H1 (cell line): ENCODE data around the gene WDR6. TPM values are rescaled to one million over a fixed set of nuclear protein-coding genes. Genes with fewer than 3 reads are reported as not detected.

Source experiments
- EP300 ChIP-seq, 2 experiments: IDR thresholded peaks; 1 replicate in 1 of 2; 2 replicates in 1 of 2; pipeline ENCODE4 v1.6.1; 2011 to 2012; ENCODE audit warnings: low read depth in 2 of 2, low read length in 2 of 2, mild to moderate bottlenecking in 2 of 2, borderline replicate concordance in 1 of 2, inconsistent platforms in 1 of 2, moderate library complexity in 1 of 2
- polyA plus RNA-seq, 7 experiments: library from polyadenylated mRNA; depleted of rRNA in 3 of 7; stranded (reverse) in 5 of 7; unstranded in 2 of 7; fragments of >200 nt in 5 of 7; fragments of 200-250 nt in 2 of 7; gene quantifications; 1 replicate in 5 of 7; 2 replicates in 1 of 7; 4 replicates in 1 of 7; pipeline versions ENCODE4 v1.2.1 to v1.2.3, GENCODE V29; 2011 to 2013; ENCODE audit warnings: missing spikeins in 2 of 7, mixed read lengths in 2 of 7
- total RNA-seq: library from RNA; stranded (reverse); fragmentation: NEBNext Ultra II Directional; extraction: Animal tissue kit (Norgen Biotek cat#: 25700); gene quantifications from 2 replicates; pipeline ENCODE4 v1.2.1, GENCODE V29; 2021

WDR6 gene
- total and polyA plus RNA-seq, 2 of the 8 experiments (the other 6 are each of a cell fraction or from before 2014, with no cell fraction given) = 180 to 257 TPM

GRCh38 chr3:48991851-48992545 is 15.2 kb upstream of the WDR6 start (continued):
- TF ChIP-seq EP300 (IDR thresholded peaks at IDR 0.05; ENCODE audit: borderline replicate concordance in 1 of 2, low read depth in 2 of 2, low read length in 2 of 2) = no peak
